Mammary epithelial cell (primary cell): ENCODE results near the gene IQGAP2.

Source experiments
- EZH2 ChIP-seq: IDR thresholded peaks from 2 replicates; pipeline ENCODE4 v1.6.1; 2012; ENCODE audit warnings: low read length, inconsistent platforms, borderline replicate concordance
- TF ChIP-seq, protein P1 (sequence below), 2 donors: IDR thresholded peaks in 1 of 2; conservative IDR thresholded peaks in 1 of 2; 2 replicates each; pipeline ENCODE4 v1.5.1; 2011 to 2012; ENCODE audit warnings: inconsistent platforms in 2 of 2, low read length in 2 of 2, mild to moderate bottlenecking in 2 of 2, control low read depth in 1 of 2, low read depth in 1 of 2; ENCODE audit not compliant: insufficient read depth in 1 of 2; ENCODE audit errors: extremely low read depth in 1 of 2

DNA sequence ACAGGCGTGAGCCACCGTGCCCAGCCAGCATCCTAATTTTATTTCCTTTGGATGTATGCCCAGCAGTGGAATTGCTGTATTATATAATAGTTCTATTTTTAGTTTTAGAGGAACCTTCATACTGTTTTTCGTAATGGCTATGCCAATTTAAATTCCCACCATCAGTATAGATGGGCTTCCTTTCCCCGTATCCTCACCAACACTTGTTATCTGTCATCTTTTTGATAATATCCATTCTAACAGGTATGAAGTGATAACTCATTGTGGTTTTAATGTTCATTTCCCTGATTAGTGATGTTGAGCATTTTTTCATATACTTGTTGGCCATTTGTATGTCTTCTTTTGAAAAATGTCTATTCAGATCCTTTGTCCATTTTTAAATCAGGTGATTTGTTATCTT, 325.9 kb downstream of the IQGAP2 start:
- TF ChIP-seq, protein P1, sequence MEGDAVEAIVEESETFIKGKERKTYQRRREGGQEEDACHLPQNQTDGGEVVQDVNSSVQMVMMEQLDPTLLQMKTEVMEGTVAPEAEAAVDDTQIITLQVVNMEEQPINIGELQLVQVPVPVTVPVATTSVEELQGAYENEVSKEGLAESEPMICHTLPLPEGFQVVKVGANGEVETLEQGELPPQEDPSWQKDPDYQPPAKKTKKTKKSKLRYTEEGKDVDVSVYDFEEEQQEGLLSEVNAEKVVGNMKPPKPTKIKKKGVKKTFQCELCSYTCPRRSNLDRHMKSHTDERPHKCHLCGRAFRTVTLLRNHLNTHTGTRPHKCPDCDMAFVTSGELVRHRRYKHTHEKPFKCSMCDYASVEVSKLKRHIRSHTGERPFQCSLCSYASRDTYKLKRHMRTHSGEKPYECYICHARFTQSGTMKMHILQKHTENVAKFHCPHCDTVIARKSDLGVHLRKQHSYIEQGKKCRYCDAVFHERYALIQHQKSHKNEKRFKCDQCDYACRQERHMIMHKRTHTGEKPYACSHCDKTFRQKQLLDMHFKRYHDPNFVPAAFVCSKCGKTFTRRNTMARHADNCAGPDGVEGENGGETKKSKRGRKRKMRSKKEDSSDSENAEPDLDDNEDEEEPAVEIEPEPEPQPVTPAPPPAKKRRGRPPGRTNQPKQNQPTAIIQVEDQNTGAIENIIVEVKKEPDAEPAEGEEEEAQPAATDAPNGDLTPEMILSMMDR (conservative IDR thresholded peaks at IDR 0.05 in 1 of 2, IDR thresholded peaks at IDR 0.05 in 1 of 2; ENCODE audit: extremely low read depth in 1 of 2, insufficient read depth in 1 of 2, low read depth in 1 of 2, low read length in 2 of 2) = no peak
- TF ChIP-seq EZH2 = no peak
